Bladder microvascular endothelial cell (primary cell): ENCODE measurements around the gene C11orf91. TPM values are rescaled to one million over a fixed set of nuclear protein-coding genes. Genes with fewer than 3 reads are reported as not detected.

ENCODE experiments used
- total RNA-seq: library from RNA; depleted of rRNA; stranded (reverse); fragments of >200 nt; gene quantifications from 2 replicates; pipeline ENCODE4 v1.2.3, GENCODE V29; 2014

The C11orf91 gene
- total RNA-seq, result not detected in 2 replicates

GRCh38 chr11:33700502-33701271, at the start of gene C11orf91:
Gene C11orf91 (minus strand): TSS chr11:33700826. CDS start chr11:33700740, 86 bp downstream.

GRCh38 chr11:33736148-33736812, 35.7 kb upstream of the C11orf91 start, which contains the start of gene CD59:
Gene CD59 (minus strand): TSS chr11:33736423. CDS start chr11:33722445, 13,978 bp downstream.

Other genes with a start within 250 kb of the C11orf91 start
- gene CD59, start 35.6 kb upstream of the C11orf91 start, total RNA-seq, result 526 and 1,087 TPM in 2 replicates
- gene FBXO3, start 73.7 kb upstream of the C11orf91 start, total RNA-seq, result 24.4 and 42.4 TPM in 2 replicates
- gene LMO2, start 191.2 kb upstream of the C11orf91 start, total RNA-seq, result 53.1 and 55.9 TPM in 2 replicates